Thymus (tissue), 11 donors: ENCODE results near the gene AMOTL1. TPM values are rescaled to one million over a fixed set of nuclear protein-coding genes. Genes with fewer than 3 reads are reported as not detected.
"Not testable (repeated sequence)": the region's sequence is repeated elsewhere in the genome, so short reads cannot be mapped to it uniquely, and the experiment has no call there.

ENCODE experiments used
- DNase-seq, 9 donors: peaks; one replicate each; pipeline ENCODE4 v3.0.0-alpha.2; 2013; ENCODE audit warnings: low spot score in 9 of 9, low read depth in 6 of 9, missing footprints in 1 of 9
- H3K27ac ChIP-seq, 2 donors: one replicate each; pipeline ENCODE4 v1.5.1; 2013; ENCODE audit warnings: control low read depth in 1 of 2, low read depth in 1 of 2, low read length in 1 of 2, mild to moderate bottlenecking in 1 of 2, moderate library complexity in 1 of 2
- H3K27me3 ChIP-seq, 2 donors: one replicate each; pipeline ENCODE4 v1.5.1; 2013; ENCODE audit warnings: low read length in 1 of 2; ENCODE audit not compliant: control insufficient read depth in 2 of 2, insufficient read depth in 1 of 2
- H3K36me3 ChIP-seq, 2 donors: one replicate each; pipeline ENCODE4 v1.5.1; 2013; ENCODE audit warnings: low read length in 1 of 2, mild to moderate bottlenecking in 1 of 2, moderate library complexity in 1 of 2; ENCODE audit not compliant: control insufficient read depth in 2 of 2, insufficient read depth in 2 of 2
- H3K4me1 ChIP-seq, 2 donors: one replicate each; pipeline ENCODE4 v1.5.1; 2013; ENCODE audit warnings: low read length in 2 of 2; ENCODE audit not compliant: control insufficient read depth in 2 of 2, insufficient read depth in 2 of 2
- H3K4me3 ChIP-seq, 2 donors: one replicate each; pipeline ENCODE4 v1.5.1; 2013; ENCODE audit warnings: low read length in 2 of 2, control low read depth in 1 of 2, mild to moderate bottlenecking in 1 of 2
- H3K9me3 ChIP-seq, 2 donors: one replicate each; pipeline ENCODE4 v1.5.1; 2013; ENCODE audit warnings: low read length in 1 of 2, mild to moderate bottlenecking in 1 of 2; ENCODE audit not compliant: control insufficient read depth in 2 of 2, insufficient read depth in 1 of 2
- WGBS: extraction: QIAGEN DNeasy Blood & Tissue Kit; methylation state at CpG from one replicate; pipeline ENCODE4 v1.1.7; 2013; 5-methylcytosine and 5-hydroxymethylcytosine counted together
- polyA plus RNA-seq: library from polyadenylated mRNA; stranded (reverse); fragments of 200-250 nt; gene quantifications from one replicate; pipeline ENCODE4 v1.2.3, GENCODE V29; 2013
- total RNA-seq: library from RNA; stranded (reverse); fragments of 120-200 nt; gene quantifications from one replicate; pipeline ENCODE4 v1.2.4, GENCODE V29; 2013
- donor health status: healthy.

Gene AMOTL1
- total and polyA plus RNA-seq, 2 donors, result 10.5 to 31.8 TPM

GRCh38 chr11:94895451-94895850 lies 127.3 kb downstream of the AMOTL1 start:
- no peaks in the 10 kb centered on the region for H3K27me3 ChIP-seq
- DNase-seq, result no peak
- WGBS, result 85% methylated on average over 2 of the region's 2 CpGs
- no peaks in the 10 kb centered on the region for H3K4me1 ChIP-seq
- H3K27ac ChIP-seq, result no peak overlapping the region
- H3K9me3 ChIP-seq, result no peaks in the 10 kb centered on the region
- H3K4me3 ChIP-seq, result no peak overlapping the region
- peaks cover 0 to 3% of the 10 kb centered on the region in 2 donors for H3K36me3 ChIP-seq

GRCh38 chr11:94895971-94896370 lies 127.8 kb downstream of the AMOTL1 start:
- H3K9me3 ChIP-seq, result no peaks in the 10 kb centered on the region
- H3K27me3 ChIP-seq, result no peaks in the 10 kb centered on the region
- H3K4me1 ChIP-seq, result no peaks in the 10 kb centered on the region
- H3K4me3 ChIP-seq, result no peak overlapping the region
- peaks cover 0 to 3% of the 10 kb centered on the region in 2 donors for H3K36me3 ChIP-seq
- 93% methylated on average over 2 of the region's 2 CpGs for WGBS
- no peak overlapping the region for H3K27ac ChIP-seq
- DNase-seq, result no peak

- H3K9me3 ChIP-seq, result no peaks in the 10 kb centered on the region
- H3K4me1 ChIP-seq, result no peaks in the 10 kb centered on the region
- DNase-seq, result peak in 6 of 9 donors; percentile 25 to 66 (median 36)
- H3K27ac ChIP-seq, result no peak overlapping the region
- H3K4me3 ChIP-seq, result no peak overlapping the region
- peaks cover 0 to 3% of the 10 kb centered on the region in 2 donors for H3K36me3 ChIP-seq
- H3K27me3 ChIP-seq, result no peaks in the 10 kb centered on the region
- WGBS, result 0% methylated on average over 1 of the region's 1 CpG
These were observed 129.2 kb downstream of the AMOTL1 start for GRCh38 chr11:94897330-94897768.

GRCh38 chr11:94907226-94907625 lies 139.1 kb downstream of the AMOTL1 start:
- no peak for DNase-seq
- no peaks in the 10 kb centered on the region for H3K36me3 ChIP-seq
- no peak overlapping the region for H3K27ac ChIP-seq
- H3K4me1 ChIP-seq, result no peaks in the 10 kb centered on the region
- H3K9me3 ChIP-seq, result no peaks in the 10 kb centered on the region
- no peaks in the 10 kb centered on the region for H3K27me3 ChIP-seq
- WGBS, result 48% methylated on average over 2 of the region's 2 CpGs
- no peak overlapping the region for H3K4me3 ChIP-seq

- WGBS, result 89% methylated on average over 4 of the region's 4 CpGs
- H3K9me3 ChIP-seq, result no peaks in the 10 kb centered on the region
- H3K36me3 ChIP-seq, result peaks cover 0 to 3% of the 10 kb centered on the region in 2 donors
- no peaks in the 10 kb centered on the region for H3K27me3 ChIP-seq
- H3K4me3 ChIP-seq, result no peak overlapping the region
- no peak for DNase-seq
- no peaks in the 10 kb centered on the region for H3K4me1 ChIP-seq
- no peak overlapping the region for H3K27ac ChIP-seq
These were observed 141.2 kb downstream of the AMOTL1 start for GRCh38 chr11:94909371-94909820.

- Histone ChIP-seq H3K36me3 (peaks cover 0 to 3% of the 10 kb centered on the region in 2 donors), H3K9me3 (no peaks in the 10 kb centered on the region), H3K27me3 (no peaks in the 10 kb centered on the region), H3K27ac (no peak overlapping the region), H3K4me3 (no peak overlapping the region), H3K4me1 (no peaks in the 10 kb centered on the region)
- no peak for DNase-seq
- 88% methylated on average over 3 of the region's 3 CpGs for WGBS
These were observed 142.1 kb downstream of the AMOTL1 start for GRCh38 chr11:94910270-94910669.

- no peaks in the 10 kb centered on the region for H3K27me3 ChIP-seq
- H3K4me3 ChIP-seq, result no peak overlapping the region
- no peak for DNase-seq
- no peak overlapping the region for H3K27ac ChIP-seq
- H3K9me3 ChIP-seq, result no peaks in the 10 kb centered on the region
- H3K36me3 ChIP-seq, result peaks cover 0 to 3% of the 10 kb centered on the region in 2 donors
- 0% methylated on average over 1 of the region's 1 CpG for WGBS
- H3K4me1 ChIP-seq, result no peaks in the 10 kb centered on the region
These were observed 142.6 kb downstream of the AMOTL1 start for GRCh38 chr11:94910779-94911178.

GRCh38 chr11:94912806-94913205 lies 144.7 kb downstream of the AMOTL1 start:
- WGBS, result 98% methylated on average over 9 of the region's 9 CpGs
- Histone ChIP-seq H3K4me3 (no peak overlapping the region), H3K27me3 (no peaks in the 10 kb centered on the region), H3K9me3 (no peaks in the 10 kb centered on the region), H3K27ac (no peak overlapping the region), H3K4me1 (no peaks in the 10 kb centered on the region), H3K36me3 (peaks cover 0 to 3% of the 10 kb centered on the region in 2 donors)
- no peak for DNase-seq

- H3K4me1 ChIP-seq, H3K9me3 ChIP-seq, DNase-seq, H3K36me3 ChIP-seq, H3K27ac ChIP-seq, H3K4me3 ChIP-seq, H3K27me3 ChIP-seq: not testable (repeated sequence)
- WGBS, result 94% methylated on average over 2 of the region's 2 CpGs
These were observed 145.7 kb downstream of the AMOTL1 start for GRCh38 chr11:94913718-94914394.
